HG02840 (cell line): ENCODE results near the gene PUM2.

Experiments
- ATAC-seq: cut with Tn5 transposase; IDR thresholded peaks from one replicate; pipeline ENCODE4 v1.9.1; 2021; ENCODE audit warnings: mild to moderate bottlenecking, moderate library complexity, moderate number of reproducible peaks; ENCODE audit not compliant: unreplicated experiment, low FRiP score

The PUM2 gene

GRCh38 chr2:20220806-20221554 lies 129.7 kb downstream of the PUM2 start:
- no peak for ATAC-seq

GRCh38 chr2:20219763-20220380 lies 130.8 kb downstream of the PUM2 start:
- ATAC-seq = no peak

DNA sequence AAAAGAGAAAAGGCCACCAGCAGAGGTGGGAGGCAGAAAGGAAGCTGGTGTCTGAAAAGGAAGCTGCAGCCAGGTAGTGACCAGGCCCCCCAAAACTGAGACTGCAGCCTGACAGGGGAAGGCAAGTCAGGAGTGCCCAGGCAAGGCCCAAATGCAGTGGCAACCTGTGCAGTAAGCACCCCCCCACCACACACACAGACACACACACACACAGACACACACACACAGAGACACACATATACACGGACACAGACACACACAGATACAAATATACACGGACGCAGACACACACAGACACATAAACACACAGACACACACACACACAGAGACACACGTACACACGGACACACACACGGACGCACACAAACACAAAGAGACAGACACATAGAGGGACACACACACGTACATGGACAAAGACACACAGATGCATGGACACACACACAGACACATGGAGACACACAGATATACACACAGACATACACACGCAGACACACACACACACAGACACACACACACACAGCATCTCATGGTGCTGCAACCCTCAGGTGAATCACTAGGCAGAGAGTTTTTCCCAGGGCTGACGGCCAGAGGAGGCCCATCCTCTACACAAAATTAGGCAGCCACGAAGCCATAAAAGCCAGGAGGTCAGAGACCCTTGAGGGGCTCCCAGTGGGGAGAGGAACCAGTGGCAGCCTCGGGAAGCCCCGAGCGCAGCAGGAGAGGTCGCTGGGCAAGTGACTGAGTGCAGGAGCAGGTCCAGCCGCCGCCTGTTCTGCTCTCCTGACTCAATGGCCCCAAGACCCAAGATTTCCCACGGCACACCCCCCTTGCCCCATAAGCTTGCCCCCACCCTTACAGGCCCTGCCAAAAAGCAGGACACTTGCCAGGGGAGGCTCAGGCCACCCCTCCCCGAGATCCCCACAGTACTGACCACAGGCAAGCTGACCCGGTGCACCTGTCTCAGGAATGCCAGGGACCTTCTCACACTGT lies 132.0 kb downstream of the PUM2 start:
- ATAC-seq = no peak

- ATAC-seq = no peak
Observed at GRCh38 chr2:20217041-20217970, 133.3 kb downstream of the PUM2 start.

DNA sequence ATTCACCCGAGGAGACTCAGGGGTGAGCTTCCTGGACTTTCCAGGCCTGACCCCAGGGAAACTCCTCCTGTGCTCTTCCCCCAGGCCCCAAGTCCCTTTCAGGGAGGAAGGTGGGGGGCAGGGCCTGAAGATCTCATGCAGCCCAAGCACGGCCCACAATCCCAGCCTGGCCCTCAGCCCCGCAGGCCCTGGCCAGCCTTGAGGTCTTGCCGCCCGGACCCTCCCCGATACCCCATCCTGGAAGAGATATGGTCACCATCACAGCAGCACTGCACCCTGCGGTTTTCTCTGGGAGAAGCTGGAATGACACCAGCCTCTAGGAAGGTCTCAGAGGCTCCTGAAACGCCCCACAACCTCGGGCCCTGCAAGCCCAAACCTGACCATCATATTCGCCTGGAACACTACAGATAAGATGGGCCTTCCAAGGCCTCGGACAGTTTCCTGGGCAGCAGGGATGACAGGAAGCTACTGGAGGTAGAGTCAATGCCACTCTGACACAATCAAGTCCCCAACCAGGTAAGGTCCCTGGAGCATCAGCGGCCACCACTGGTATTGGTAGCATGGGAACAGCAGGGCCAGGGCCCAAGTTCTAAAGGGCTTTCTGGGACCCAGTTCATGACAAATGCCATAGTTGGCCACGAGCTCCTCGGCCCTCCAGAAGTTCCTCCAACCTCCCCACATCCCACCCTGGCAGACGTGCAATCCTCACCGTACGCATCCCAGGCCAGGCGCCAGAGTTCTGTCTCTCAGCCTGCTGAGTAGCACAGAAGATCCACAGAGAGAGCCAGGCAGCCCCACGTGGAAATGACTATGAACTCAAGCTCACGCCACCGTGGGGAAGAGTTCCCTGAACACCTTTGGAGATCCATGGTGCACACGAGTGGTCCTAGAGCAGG lies 134.3 kb downstream of the PUM2 start:
- no peak for ATAC-seq

DNA sequence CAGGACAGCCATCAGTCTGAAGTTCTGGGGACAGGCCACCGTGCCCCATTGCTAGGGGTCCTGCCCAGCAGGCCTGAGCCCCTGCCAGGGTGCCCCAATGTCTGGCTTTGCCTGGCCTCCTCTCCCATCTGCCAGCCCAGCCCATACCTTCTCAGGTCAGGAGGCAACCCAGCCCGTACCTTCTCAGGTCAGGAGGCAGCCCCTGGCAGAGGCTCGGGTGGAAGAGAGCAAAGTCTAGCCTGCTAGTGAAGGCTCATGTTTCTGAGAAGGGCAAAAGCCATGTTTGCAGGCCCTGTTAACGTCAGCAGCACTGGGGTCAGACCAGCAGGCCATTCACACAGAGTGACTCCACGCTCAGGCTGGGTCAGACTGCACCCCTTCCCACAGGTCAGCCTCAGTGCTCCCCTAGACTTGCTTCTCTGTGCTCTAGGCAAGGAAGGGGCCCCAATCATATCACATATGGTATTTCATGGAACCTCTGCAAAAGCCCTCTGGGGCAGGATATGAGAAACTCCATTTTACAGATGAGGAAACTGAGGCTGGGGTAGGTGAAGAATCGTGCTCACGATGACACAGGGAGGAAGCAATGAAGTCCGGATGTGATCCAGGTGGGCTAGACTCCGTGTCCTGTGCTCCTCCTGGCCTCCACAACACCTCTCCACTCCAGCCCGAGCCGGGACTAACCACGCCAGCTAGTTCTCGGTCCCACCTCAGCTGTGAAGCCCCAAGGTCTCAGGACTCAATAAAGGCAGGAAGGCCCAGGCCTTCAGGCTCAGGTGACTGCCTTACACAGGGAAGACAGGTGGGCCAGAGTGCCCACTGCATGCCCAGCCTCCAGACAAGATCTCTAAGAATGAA lies 135.2 kb downstream of the PUM2 start:
- ATAC-seq = no peak

DNA sequence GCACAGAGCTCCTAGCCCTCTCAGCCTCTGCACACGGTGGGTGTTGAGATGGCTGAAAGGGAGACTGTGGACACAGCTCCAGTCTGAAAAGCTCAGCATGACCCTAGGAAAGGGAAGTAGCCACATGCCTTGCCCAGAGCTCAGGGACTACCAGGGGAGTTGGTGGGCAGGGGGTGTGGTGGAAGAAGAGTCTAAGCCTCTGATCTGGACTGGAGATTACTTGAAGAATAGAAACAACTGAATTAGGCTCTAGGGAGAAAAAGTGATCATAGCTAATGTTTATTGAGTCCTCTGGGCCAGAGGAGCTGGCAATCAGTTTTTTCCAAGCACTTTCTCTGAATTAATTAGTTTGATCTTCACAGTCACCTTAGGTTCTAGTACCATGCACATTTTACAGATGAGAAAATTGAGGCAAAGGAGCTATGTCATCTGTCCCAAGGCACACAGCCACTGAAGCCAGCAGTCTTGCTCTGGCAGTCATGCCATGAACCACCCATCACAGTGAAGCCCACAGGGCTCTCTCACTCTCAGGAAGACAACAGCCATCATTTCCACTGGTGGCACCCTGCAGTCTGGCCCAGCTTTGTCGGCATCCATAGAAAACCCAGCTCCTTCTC lies 136.0 kb downstream of the PUM2 start:
- ATAC-seq = no peak

GRCh38 chr2:20213651-20214565 lies 136.7 kb downstream of the PUM2 start:
- ATAC-seq = no peak

GRCh38 chr2:20212871-20213503 lies 137.7 kb downstream of the PUM2 start:
- ATAC-seq = no peak

DNA sequence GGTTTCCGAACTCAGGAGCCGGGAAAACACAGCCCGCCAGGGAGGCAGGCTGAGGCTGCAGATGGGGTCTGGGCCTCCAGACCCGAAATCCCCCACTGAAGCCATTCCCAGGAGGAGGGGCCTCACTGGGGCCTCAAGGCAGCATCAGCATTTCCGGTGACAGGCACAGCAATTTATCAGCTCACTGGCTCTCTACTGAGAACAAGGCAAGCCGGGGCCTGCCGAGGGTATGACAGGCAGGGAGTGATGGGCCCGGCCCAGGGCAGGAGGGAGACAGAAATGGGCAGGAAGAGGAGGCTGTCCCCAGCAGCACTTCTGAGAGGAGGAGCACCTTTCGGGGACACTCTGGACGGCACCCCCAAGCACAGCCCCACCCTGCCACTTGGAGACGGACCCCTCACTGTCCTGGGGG lies 138.2 kb downstream of the PUM2 start:
- ATAC-seq = no peak

GRCh38 chr2:20211860-20212458 lies 138.7 kb downstream of the PUM2 start:
- ATAC-seq = no peak

GRCh38 chr2:20211420-20211819 lies 139.2 kb downstream of the PUM2 start:
- no peak for ATAC-seq

GRCh38 chr2:20210462-20210861 lies 140.2 kb downstream of the PUM2 start:
- no peak for ATAC-seq

DNA sequence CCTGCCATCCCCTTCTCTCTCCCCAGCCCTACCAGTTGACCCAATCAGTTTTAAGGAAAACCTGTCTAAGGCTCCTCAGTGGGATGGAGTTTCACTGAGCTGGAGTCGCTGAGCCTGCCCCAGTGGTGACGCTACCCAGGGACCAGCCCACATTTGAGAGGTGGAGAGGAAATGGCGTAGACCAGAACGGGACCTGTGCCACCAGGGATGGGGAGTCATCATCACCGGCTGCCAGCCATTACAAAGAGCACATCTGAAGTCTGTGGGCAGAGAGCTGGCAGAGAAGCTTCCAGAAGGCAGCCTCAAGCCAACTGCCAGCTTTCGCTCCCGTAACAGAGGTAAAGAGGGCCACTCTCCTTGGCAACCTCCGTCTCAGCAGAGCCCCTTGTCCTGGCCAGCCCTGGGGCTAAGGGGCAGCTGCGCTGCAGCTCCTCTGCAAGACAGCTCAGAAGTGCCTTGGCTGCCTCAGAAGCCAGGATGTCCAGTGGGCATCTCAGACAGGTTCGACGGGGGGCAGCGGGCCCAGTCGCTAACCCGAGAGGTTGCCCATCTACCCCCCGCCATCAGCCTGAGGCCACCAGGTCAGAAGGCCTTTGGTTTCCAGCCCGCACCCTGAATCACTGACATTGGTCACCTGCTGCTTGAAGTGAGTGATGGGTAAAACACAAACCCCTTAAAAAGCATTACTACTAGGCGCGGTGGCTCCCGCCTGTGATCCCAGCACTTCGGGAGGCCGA lies 141.1 kb downstream of the PUM2 start:
- no peak for ATAC-seq

GRCh38 chr2:20208476-20208859 lies 142.2 kb downstream of the PUM2 start:
- ATAC-seq = no peak
